Nephron progenitor cell (in vitro differentiated cells): ENCODE data around the gene C11orf68.
A peak's percentile ranks its signal among the peaks of the same experiment; 100 is the strongest.

Experiments used
- DNase-seq: peaks from one replicate; pipeline ENCODE4 v3.0.0; 2021
- H3K27ac Mint-ChIP-seq: 2 replicates; pipeline ENCODE4 v1.8.0; 2021; ENCODE audit warnings: mild to moderate bottlenecking, moderate library complexity, mixed read lengths
- H3K27me3 Mint-ChIP-seq: 2 replicates; pipeline ENCODE4 v1.8.0; 2021; ENCODE audit warnings: mild to moderate bottlenecking, low read depth, mixed read lengths; ENCODE audit not compliant: poor library complexity
- H3K36me3 Mint-ChIP-seq: 2 replicates; pipeline ENCODE4 v1.8.0; 2021; ENCODE audit warnings: low read depth, mixed read lengths
- H3K4me1 Mint-ChIP-seq: 2 replicates; pipeline ENCODE4 v1.8.0; 2021; ENCODE audit warnings: mixed read lengths
- H3K4me3 Mint-ChIP-seq: 2 replicates; pipeline ENCODE4 v1.8.0; 2021; ENCODE audit warnings: mild to moderate bottlenecking, moderate library complexity, mixed read lengths
- H3K9me3 Mint-ChIP-seq: 2 replicates; pipeline ENCODE4 v1.8.0; 2021; ENCODE audit warnings: mild to moderate bottlenecking, moderate library complexity, mixed read lengths
- TF ChIP-seq, protein P1 (sequence below): fragments of 200-600 bp; sonication (generic); IDR thresholded peaks from 2 replicates; pipeline ENCODE4 v1.5.0; 2021; ENCODE audit warnings: antibody characterized with exemption

C11orf68 gene

DNA sequence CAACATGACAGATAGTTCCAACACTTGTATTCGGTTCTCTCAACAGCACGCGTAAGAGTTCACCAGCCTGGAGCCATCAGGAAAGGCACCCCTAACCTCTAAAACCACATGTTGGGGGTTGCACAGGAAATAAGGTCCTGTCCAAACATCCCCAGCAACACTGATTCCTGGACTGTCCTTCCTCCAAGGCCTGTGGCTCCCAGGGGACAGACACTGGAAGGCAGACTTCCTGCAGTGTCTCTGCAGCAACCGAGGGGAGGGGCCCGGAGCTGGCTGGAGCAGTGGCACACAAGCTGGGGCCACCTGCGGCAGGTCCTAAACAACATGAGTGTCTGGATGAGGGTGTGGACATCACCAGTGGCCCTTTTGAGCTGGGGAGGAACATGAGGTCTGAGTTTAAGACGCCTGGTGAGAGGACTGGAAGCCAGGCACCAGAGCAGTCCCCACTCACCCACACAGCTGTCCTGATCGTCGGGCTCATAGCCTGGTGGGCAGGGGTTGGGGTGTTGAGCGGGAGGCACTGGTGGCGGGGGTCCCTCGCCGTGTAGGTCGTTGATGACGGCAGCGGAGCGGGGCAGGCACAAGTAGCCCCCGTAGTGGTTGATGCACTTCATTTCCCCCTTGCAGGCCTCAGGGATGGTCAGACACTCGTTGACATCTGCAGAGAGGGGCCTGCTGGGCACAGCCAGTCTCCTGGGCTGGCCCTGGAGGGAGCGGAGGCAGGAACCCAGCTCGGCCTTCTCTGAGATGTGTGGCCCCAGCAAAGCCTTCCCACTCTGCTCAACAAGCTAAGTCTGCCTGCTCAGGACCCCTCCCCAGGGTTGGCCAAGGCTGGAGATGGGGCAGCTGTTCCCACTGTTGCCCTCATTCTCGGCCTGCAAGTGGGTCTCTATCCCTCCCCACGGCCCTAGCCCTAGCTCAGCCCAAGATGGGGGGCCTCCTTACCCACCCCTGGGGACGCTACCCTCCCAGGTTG lies 47.9 kb downstream of the C11orf68 start:
- H3K4me3 Mint-ChIP-seq, result peak overlapping the region; percentile 85
- H3K27ac Mint-ChIP-seq, result peak overlapping the region; percentile 75
- peaks cover 46% of the 10 kb centered on the region for H3K4me1 Mint-ChIP-seq
- TF ChIP-seq, protein P1, sequence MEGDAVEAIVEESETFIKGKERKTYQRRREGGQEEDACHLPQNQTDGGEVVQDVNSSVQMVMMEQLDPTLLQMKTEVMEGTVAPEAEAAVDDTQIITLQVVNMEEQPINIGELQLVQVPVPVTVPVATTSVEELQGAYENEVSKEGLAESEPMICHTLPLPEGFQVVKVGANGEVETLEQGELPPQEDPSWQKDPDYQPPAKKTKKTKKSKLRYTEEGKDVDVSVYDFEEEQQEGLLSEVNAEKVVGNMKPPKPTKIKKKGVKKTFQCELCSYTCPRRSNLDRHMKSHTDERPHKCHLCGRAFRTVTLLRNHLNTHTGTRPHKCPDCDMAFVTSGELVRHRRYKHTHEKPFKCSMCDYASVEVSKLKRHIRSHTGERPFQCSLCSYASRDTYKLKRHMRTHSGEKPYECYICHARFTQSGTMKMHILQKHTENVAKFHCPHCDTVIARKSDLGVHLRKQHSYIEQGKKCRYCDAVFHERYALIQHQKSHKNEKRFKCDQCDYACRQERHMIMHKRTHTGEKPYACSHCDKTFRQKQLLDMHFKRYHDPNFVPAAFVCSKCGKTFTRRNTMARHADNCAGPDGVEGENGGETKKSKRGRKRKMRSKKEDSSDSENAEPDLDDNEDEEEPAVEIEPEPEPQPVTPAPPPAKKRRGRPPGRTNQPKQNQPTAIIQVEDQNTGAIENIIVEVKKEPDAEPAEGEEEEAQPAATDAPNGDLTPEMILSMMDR, result no peak
- DNase-seq, result peak; percentile 48
- H3K27me3 Mint-ChIP-seq, result no peaks in the 10 kb centered on the region
- peaks cover 7% of the 10 kb centered on the region for H3K36me3 Mint-ChIP-seq
- H3K9me3 Mint-ChIP-seq, result no peaks in the 10 kb centered on the region

DNA sequence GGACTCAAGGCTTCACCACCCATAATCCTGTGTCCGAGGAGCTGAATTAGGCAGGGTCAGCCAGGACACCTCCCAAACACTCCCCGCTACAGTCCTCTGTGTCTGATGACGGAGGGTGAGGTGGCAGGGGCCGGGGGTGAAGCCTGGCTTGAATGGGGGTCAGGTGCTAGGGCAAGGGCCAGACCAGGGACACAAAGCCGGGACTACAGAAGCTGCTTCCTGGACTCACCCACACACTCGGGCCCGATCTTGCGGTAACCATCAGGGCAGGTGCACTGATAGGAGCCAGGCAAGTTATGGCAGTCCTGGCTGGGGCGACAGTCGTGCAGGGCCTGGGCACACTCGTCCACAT lies 48.6 kb downstream of the C11orf68 start:
- Mint-ChIP-seq H3K36me3 (peaks cover 7% of the 10 kb centered on the region), H3K27me3 (no peaks in the 10 kb centered on the region), H3K27ac (no peak overlapping the region), H3K9me3 (no peaks in the 10 kb centered on the region), H3K4me3 (peak overlapping the region; percentile 85), H3K4me1 (peaks cover 46% of the 10 kb centered on the region)
- no peak for DNase-seq
- TF ChIP-seq, protein P1, result no peak

DNA sequence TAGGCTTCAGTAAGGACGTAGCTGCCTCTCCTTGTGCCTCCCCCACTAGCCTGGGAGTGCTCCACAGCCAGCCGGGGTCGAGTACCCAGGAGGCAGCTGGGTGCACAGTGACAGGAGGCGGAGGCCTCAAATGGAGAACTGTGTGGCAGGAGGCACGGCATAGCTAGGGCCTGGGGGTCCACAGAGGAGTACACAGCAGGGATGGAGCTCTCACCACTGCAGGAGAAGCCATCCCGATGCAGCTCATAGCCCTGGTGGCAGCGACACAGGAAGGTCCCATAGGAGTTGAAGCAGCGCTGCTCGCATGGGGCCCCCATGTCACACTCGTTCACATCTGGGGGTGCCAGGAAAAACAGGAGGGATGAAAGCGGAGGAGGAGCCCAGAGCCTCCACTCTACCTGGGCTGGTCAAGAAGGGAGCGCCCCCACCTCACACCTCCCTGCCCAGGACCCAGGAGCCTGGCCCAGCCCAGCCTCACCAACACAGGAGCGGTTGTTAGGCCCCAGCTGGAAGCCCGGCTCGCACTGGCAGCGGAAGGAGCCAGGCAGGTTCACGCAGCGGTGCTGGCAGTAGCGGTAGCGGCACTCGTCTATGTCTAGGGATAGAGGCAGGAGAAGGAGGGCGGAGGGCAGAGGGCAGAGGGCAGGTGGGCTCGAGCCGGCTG lies 49.1 kb downstream of the C11orf68 start:
- Mint-ChIP-seq H3K4me1 (peaks cover 46% of the 10 kb centered on the region), H3K27me3 (no peaks in the 10 kb centered on the region), H3K9me3 (no peaks in the 10 kb centered on the region), H3K36me3 (peaks cover 7% of the 10 kb centered on the region), H3K4me3 (no peak overlapping the region), H3K27ac (peak overlapping the region; percentile 73)
- no peak for DNase-seq
- TF ChIP-seq, protein P1, result no peak

DNA sequence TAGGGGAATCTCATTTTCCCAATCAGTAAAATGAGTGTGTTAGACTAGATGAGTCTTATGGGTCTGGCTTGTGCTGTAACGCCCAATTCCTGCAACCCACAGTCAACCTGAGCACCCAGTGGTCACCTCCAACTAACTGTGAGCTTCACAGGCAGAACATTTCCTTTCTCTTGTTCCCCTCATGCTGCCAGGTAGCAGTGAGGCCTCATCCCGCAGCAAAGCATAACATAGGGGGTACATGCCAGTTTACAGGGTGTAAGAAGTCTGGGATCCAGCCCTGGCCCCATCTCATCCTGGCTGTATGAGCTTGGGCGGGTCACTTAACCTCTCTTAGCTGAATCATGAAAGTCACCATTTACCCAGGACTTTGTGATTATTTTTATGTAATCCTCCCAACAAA lies 50.0 kb downstream of the C11orf68 start:
- Mint-ChIP-seq H3K36me3 (peaks cover 7% of the 10 kb centered on the region), H3K4me1 (peaks cover 46% of the 10 kb centered on the region), H3K9me3 (no peaks in the 10 kb centered on the region), H3K27me3 (peaks cover 3% of the 10 kb centered on the region), H3K27ac (no peak overlapping the region), H3K4me3 (no peak overlapping the region)
- TF ChIP-seq, protein P1, result no peak
- no peak for DNase-seq

DNA sequence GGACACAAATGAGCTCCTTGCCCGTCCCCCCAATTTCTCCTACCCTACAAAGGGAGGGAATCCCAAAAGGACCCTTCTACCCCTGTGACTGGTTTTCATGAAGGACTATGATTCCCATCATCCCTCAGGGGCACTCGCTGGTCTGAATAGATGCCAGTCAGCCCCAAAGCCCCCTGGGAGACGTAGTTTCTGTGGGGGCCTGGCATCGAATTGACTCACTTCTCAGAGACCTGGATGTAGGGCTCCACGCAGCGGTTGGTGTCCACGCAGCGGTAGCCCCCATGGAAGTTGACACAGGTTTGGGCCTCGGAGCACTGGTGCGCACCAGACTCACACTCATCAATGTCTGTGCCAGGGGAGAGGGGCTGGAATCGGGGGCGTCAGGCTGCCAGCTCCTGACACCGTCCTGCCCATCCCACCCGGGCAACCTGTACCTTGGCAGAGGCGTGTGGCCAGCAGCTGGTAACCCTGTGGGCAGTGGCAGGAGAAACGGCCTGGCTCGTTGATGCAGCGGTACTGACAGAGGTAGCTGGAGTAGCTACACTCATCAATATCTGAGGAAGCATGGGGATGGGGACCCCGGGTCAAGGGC lies 50.7 kb downstream of the C11orf68 start:
- no peak for DNase-seq
- Mint-ChIP-seq H3K4me1 (peaks cover 44% of the 10 kb centered on the region), H3K27me3 (peaks cover 6% of the 10 kb centered on the region), H3K4me3 (peak overlapping the region; percentile 72), H3K27ac (no peak overlapping the region), H3K9me3 (no peaks in the 10 kb centered on the region), H3K36me3 (peaks cover 7% of the 10 kb centered on the region)
- TF ChIP-seq, protein P1, result no peak
